Immature natural killer cell (primary cell): ENCODE data around the gene SLC8A1. TPM values are rescaled to one million over a fixed set of nuclear protein-coding genes. Genes with fewer than 3 reads are reported as not detected.

Experiments used
- DNase-seq, 3 donors: peaks; one replicate each; pipeline ENCODE4 v3.0.0; 2022; ENCODE audit warnings: mixed read lengths in 1 of 3
- H3K27ac Mint-ChIP-seq, 6 donors: one replicate each; pipeline ENCODE4 v1.8.0; 2020; ENCODE audit warnings: mixed read lengths in 6 of 6, mild to moderate bottlenecking in 5 of 6, inconsistent platforms in 4 of 6, moderate library complexity in 3 of 6
- H3K27me3 Mint-ChIP-seq, 3 donors: one replicate each; pipeline ENCODE4 v1.8.0; 2020 to 2021; ENCODE audit warnings: low read depth in 3 of 3, mild to moderate bottlenecking in 3 of 3, mixed read lengths in 3 of 3, moderate library complexity in 3 of 3, inconsistent platforms in 1 of 3
- H3K36me3 Mint-ChIP-seq, 3 donors: one replicate each; pipeline ENCODE4 v1.8.0; 2020; ENCODE audit warnings: mixed read lengths in 3 of 3, inconsistent platforms in 2 of 3, mild to moderate bottlenecking in 2 of 3
- H3K4me1 Mint-ChIP-seq, 2 donors: one replicate each; pipeline ENCODE4 v1.8.0; 2020; ENCODE audit warnings: inconsistent platforms in 2 of 2, mild to moderate bottlenecking in 2 of 2, mixed read lengths in 2 of 2, moderate library complexity in 1 of 2
- H3K4me3 Mint-ChIP-seq, 5 donors: one replicate each; pipeline ENCODE4 v1.8.0; 2020; ENCODE audit warnings: mild to moderate bottlenecking in 5 of 5, mixed read lengths in 5 of 5, inconsistent platforms in 3 of 5, moderate library complexity in 3 of 5
- H3K9me3 Mint-ChIP-seq, 6 donors: one replicate each; pipeline ENCODE4 v1.8.0; 2020; ENCODE audit warnings: mild to moderate bottlenecking in 6 of 6, mixed read lengths in 6 of 6, inconsistent platforms in 4 of 6, moderate library complexity in 3 of 6
- polyA plus RNA-seq, 3 donors: library from polyadenylated mRNA; unstranded; fragments of 300-500 nt; fragmentation: Illumina TruSeq; gene quantifications; one replicate each; pipeline ENCODE4 v1.2.3, GENCODE V29; 2021

SLC8A1 gene
- polyA plus RNA-seq, 3 donors from 2014 or later: 0.01 to 0.34 (median 0.11) TPM

DNA sequence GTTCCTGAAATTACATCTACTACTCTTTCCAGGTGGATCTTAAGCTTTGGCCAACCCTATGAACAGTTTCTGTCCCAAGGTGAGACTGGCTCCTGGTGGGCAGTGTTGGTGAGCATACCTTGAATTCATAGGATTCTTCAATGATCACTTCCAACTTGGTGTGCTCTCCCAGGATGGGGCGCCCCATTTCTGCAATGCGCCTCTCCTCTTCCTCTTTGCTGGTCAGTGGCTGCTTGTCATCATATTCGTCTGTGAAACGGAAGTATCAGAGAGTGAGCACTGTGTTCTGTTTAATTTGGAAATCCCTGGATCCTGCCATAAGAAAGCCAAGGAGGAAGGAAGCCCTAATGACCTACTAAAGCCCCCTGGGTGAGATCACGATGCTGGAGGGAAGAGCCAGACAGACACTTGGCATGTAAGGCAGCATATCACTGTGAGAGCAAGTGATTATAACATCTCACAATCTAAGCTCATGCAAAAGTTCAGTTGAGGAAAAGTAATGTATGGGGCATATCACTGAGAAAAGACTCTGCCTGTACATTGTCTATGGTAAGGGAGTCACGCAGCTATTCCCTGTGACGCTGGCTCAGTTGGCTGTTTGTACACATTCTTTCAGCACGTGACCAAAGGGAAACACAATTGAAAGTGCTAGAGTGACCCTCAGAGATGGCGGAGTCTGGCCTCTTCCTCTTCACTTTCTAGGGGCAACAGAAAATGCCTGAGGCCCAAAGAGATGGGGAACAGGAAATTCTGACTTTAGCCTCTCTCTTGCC is 287.0 kb downstream of the SLC8A1 start:
- Mint-ChIP-seq H3K27ac (no peak overlapping the region), H3K4me1 (no peaks in the 10 kb centered on the region), H3K36me3 (no peaks in the 10 kb centered on the region), H3K9me3 (peaks cover 0 to 12% (median 1%) of the 10 kb centered on the region in 6 donors), H3K4me3 (no peak overlapping the region), H3K27me3 (peaks cover 0 to 4% (median 2%) of the 10 kb centered on the region in 3 donors)
- no peak for DNase-seq

DNA sequence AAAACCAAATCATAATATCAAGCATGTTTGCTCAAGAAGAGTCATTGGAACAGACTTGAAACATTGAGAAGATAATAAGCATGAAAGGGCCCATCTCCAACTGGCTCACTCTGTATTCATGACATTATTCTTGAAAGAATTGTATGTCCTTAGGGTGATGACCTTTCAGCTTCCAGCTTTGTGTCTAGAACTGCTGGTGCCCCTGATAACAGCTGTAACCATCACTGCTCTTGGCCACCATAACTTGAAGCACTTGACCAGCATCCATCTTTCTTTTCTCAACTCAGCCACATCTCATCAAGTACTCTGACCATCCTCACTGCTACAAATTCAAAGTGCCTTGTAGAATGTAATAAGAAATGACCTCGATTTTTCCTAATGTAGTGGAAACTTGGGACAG is 289.9 kb downstream of the SLC8A1 start:
- Mint-ChIP-seq H3K27ac (no peak overlapping the region), H3K27me3 (peaks cover 0 to 4% (median 0%) of the 10 kb centered on the region in 3 donors), H3K36me3 (no peaks in the 10 kb centered on the region), H3K4me3 (no peak overlapping the region), H3K9me3 (peaks cover 0 to 7% (median 0%) of the 10 kb centered on the region in 6 donors), H3K4me1 (no peaks in the 10 kb centered on the region)
- no peak for DNase-seq

DNA sequence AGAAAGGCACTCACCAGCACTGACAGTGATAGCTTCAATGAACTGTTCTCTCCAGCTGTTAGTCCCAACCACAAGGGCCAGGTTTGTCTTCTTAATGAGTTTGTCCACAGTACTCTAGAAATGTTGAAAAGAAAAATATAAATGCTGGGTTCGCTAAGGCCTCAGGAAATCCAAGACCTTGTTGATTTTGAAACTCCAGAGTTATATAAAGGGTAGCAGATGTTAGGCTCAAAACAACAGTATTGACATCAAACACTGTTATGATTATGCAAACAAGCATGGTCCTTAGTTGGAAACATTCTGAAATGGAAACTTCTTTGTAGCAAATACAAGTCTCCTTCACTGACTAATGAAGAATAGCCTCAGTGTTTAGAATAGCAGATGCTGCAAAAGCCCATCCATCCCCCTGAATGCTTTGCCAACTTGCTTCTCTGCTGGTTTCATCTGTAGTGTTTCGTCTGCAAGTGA is 291.1 kb downstream of the SLC8A1 start:
- Mint-ChIP-seq H3K4me3 (no peak overlapping the region), H3K36me3 (no peaks in the 10 kb centered on the region), H3K9me3 (peaks cover 0 to 7% (median 0%) of the 10 kb centered on the region in 6 donors), H3K27me3 (peaks cover 0 to 4% (median 0%) of the 10 kb centered on the region in 3 donors), H3K4me1 (no peaks in the 10 kb centered on the region), H3K27ac (no peak overlapping the region)
- no peak for DNase-seq

DNA sequence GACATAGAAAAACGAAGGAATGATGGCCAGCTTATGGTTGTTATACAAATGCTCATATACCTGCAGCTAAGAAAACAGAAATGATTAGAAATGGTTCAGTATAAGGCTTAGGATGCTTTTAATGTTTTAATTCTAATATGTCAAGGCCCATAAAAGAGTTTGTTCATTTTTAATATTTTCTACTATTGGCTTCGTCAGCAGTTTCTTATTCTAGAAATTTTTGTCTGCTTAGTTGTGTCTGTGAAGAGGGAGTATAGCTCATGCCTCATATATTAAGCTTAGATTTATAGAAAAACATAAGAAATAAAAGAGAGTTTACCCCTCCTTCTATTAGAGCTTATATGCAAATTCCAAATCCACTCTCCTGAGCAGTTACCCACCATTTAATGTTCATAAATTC is 292.6 kb downstream of the SLC8A1 start:
- peaks cover 0 to 7% (median 0%) of the 10 kb centered on the region in 6 donors for H3K9me3 Mint-ChIP-seq
- H3K36me3 Mint-ChIP-seq: no peaks in the 10 kb centered on the region
- no peak for DNase-seq
- no peak overlapping the region for H3K27ac Mint-ChIP-seq
- no peaks in the 10 kb centered on the region for H3K4me1 Mint-ChIP-seq
- no peak overlapping the region for H3K4me3 Mint-ChIP-seq
- H3K27me3 Mint-ChIP-seq: peaks cover 0 to 4% (median 0%) of the 10 kb centered on the region in 3 donors

- Mint-ChIP-seq H3K27ac (no peak overlapping the region), H3K4me3 (no peak overlapping the region), H3K9me3 (peaks cover 0 to 7% (median 0%) of the 10 kb centered on the region in 6 donors), H3K27me3 (peaks cover 0 to 4% (median 0%) of the 10 kb centered on the region in 3 donors), H3K36me3 (no peaks in the 10 kb centered on the region), H3K4me1 (no peaks in the 10 kb centered on the region)
- DNase-seq: no peak
Measured at GRCh38 chr2:40158781-40159180, 293.1 kb downstream of the SLC8A1 start.

DNA sequence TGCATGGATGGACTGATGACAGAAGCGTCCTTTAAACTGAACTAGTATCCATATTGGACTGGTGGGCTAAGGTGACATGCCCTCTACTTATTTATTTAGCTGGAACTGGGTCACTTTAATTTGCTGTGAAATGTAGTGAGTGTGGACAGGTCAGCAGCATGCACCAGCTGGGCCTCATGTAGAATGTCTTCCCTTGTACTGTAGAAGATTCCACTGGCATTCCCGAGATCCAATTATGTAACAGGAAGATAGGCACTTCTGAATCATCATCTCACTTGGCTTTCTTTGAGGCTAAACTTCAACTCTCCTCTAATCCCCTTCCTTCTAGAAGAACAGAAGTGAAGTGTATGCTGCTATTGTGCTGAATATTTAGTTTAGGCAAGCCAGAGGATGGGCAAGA is 296.2 kb downstream of the SLC8A1 start:
- Mint-ChIP-seq H3K36me3 (no peaks in the 10 kb centered on the region), H3K4me3 (no peak overlapping the region), H3K4me1 (no peaks in the 10 kb centered on the region), H3K27ac (no peak overlapping the region), H3K9me3 (peaks cover 0 to 4% (median 1%) of the 10 kb centered on the region in 6 donors), H3K27me3 (no peaks in the 10 kb centered on the region)
- DNase-seq: no peak

- no peak for DNase-seq
- Mint-ChIP-seq H3K4me1 (no peaks in the 10 kb centered on the region), H3K9me3 (peaks cover 0 to 6% (median 2%) of the 10 kb centered on the region in 6 donors), H3K27me3 (peaks cover 0 to 2% (median 0%) of the 10 kb centered on the region in 3 donors), H3K27ac (no peak overlapping the region), H3K4me3 (no peak overlapping the region), H3K36me3 (no peaks in the 10 kb centered on the region)
Measured at GRCh38 chr2:40150266-40150665, 301.6 kb downstream of the SLC8A1 start.

DNA sequence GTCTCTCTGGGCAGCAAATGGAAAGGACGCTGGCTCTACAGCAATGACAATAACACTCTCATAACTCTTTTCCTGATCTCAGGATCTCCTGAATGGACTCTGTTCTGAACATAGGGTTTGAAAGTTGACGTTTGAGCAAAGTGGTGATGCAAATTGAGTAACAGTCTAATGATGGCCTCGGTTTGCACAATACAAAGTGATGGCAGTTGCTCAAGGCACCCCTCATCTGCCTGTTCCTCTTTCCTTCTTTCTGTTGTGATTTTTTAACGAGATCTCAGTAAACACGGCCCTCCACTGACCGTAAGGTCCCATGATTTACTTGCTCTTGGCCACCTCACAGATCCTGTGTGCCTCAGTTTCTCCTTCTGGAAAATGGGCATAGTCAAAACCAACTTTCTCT is 303.6 kb downstream of the SLC8A1 start:
- Mint-ChIP-seq H3K36me3 (no peaks in the 10 kb centered on the region), H3K9me3 (peaks cover 0 to 9% (median 2%) of the 10 kb centered on the region in 6 donors), H3K4me3 (no peak overlapping the region), H3K27me3 (peaks cover 0 to 2% (median 0%) of the 10 kb centered on the region in 3 donors), H3K27ac (no peak overlapping the region), H3K4me1 (no peaks in the 10 kb centered on the region)
- no peak for DNase-seq

DNA sequence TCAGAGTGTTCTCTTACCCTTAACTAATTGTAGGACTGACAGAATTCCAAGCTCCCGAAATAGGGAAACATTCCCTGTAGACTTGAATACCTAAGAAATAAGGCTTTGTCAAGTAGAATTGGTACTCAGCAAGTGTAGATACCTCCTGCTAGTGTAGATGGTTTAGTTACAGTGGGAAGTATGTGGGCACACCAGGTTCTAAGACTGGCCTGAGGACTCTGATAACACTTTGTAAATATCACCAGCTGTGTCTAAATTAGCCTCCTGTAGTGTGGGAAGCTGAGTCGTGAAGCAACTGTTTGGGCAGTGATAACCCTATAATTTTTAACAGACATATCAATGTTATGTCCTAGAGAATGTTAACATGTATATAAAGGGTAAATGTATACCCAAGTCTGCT is 304.5 kb downstream of the SLC8A1 start:
- H3K4me3 Mint-ChIP-seq: no peak overlapping the region
- H3K4me1 Mint-ChIP-seq: no peaks in the 10 kb centered on the region
- H3K9me3 Mint-ChIP-seq: peaks cover 0 to 9% (median 1%) of the 10 kb centered on the region in 6 donors
- no peak overlapping the region for H3K27ac Mint-ChIP-seq
- DNase-seq: no peak
- H3K36me3 Mint-ChIP-seq: no peaks in the 10 kb centered on the region
- peaks cover 0 to 2% (median 0%) of the 10 kb centered on the region in 3 donors for H3K27me3 Mint-ChIP-seq

- Mint-ChIP-seq H3K27me3 (peaks cover 0 to 2% (median 2%) of the 10 kb centered on the region in 3 donors), H3K9me3 (peaks cover 0 to 4% (median 1%) of the 10 kb centered on the region in 6 donors), H3K4me3 (no peak overlapping the region), H3K27ac (no peak overlapping the region), H3K36me3 (no peaks in the 10 kb centered on the region), H3K4me1 (no peaks in the 10 kb centered on the region)
- DNase-seq: no peak
Measured at GRCh38 chr2:40144022-40144421, 307.9 kb downstream of the SLC8A1 start.

- Mint-ChIP-seq H3K27ac (no peak overlapping the region), H3K27me3 (peaks cover 0 to 2% (median 0%) of the 10 kb centered on the region in 3 donors), H3K4me1 (no peaks in the 10 kb centered on the region), H3K36me3 (no peaks in the 10 kb centered on the region), H3K4me3 (no peak overlapping the region), H3K9me3 (peaks cover 0 to 1% (median 0%) of the 10 kb centered on the region in 6 donors)
- DNase-seq: no peak
Measured at GRCh38 chr2:40138314-40138713, 313.6 kb downstream of the SLC8A1 start.

GRCh38 chr2:40131081-40131704 is 320.7 kb downstream of the SLC8A1 start:
- Mint-ChIP-seq H3K27ac (no peak overlapping the region), H3K27me3 (no peaks in the 10 kb centered on the region), H3K36me3 (no peaks in the 10 kb centered on the region), H3K4me3 (no peak overlapping the region), H3K9me3 (peaks cover 0 to 7% (median 0%) of the 10 kb centered on the region in 6 donors), H3K4me1 (no peaks in the 10 kb centered on the region)
- no peak for DNase-seq

DNA sequence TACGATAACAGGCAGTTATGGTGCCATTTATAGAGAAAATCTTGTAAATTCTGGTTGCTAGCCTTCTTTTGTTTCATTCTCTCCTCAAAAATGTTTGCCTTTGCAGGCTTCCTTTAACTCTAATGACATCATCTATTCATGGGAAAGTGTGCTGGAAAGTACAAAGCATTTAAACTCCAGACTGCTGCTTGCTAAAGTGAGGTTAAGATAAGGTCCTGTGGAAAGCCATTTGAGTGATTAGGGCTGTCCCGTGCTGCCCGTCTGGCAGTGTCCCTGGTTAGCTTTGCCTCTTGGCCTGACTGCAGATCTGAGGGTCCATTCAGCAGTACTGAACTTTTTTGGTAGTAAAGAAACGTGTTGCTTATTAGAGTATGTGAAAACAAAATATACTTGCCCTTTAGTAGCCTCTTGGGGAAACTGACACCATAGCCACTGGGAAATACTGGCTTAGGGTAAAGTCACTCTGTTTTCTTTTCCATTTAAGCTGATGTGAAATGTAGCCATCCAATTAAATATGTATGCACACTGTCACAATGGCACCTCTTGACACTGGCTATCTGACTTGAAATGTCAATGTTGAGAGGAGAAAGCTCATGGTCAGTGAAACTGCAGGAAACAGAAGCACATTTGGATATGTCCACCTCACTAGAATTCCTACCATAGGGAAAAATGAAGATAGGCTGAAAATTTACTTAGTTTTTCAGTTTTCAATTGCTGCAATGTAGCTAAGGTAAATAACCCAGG is 321.5 kb downstream of the SLC8A1 start:
- Mint-ChIP-seq H3K27ac (no peak overlapping the region), H3K9me3 (peaks cover 0 to 7% (median 0%) of the 10 kb centered on the region in 6 donors), H3K27me3 (no peaks in the 10 kb centered on the region), H3K4me3 (no peak overlapping the region), H3K36me3 (no peaks in the 10 kb centered on the region), H3K4me1 (no peaks in the 10 kb centered on the region)
- no peak for DNase-seq

- no peak overlapping the region for H3K4me3 Mint-ChIP-seq
- no peak overlapping the region for H3K27ac Mint-ChIP-seq
- H3K27me3 Mint-ChIP-seq: peaks cover 0 to 1% (median 0%) of the 10 kb centered on the region in 3 donors
- H3K4me1 Mint-ChIP-seq: no peaks in the 10 kb centered on the region
- no peaks in the 10 kb centered on the region for H3K36me3 Mint-ChIP-seq
- DNase-seq: no peak
- peaks cover 0 to 7% (median 0%) of the 10 kb centered on the region in 6 donors for H3K9me3 Mint-ChIP-seq
Measured at GRCh38 chr2:40129725-40130124, 322.2 kb downstream of the SLC8A1 start.
